Hepatic stellate cell (primary cell): ENCODE results near the gene IDH1.
"Not testable (repeated sequence)": the region's sequence is repeated elsewhere in the genome, so short reads cannot be mapped to it uniquely, and the experiment has no call there.

Experiments used
- DNase-seq: peaks from one replicate; pipeline ENCODE4 v3.0.0; 2011; ENCODE audit warnings: low spot score

The IDH1 gene

GRCh38 chr2:208221873-208222272 lies 33.0 kb downstream of the IDH1 start:
- not testable (repeated sequence) for DNase-seq

- DNase-seq = no peak
These were observed 44.0 kb downstream of the IDH1 start for GRCh38 chr2:208210688-208211451.

GRCh38 chr2:208208335-208209085 lies 46.4 kb downstream of the IDH1 start:
- DNase-seq = no peak

GRCh38 chr2:208207769-208208168 lies 47.1 kb downstream of the IDH1 start:
- no peak for DNase-seq

- DNase-seq = no peak
These were observed 50.7 kb downstream of the IDH1 start for GRCh38 chr2:208204166-208204565.

- no peak for DNase-seq
These were observed 59.3 kb downstream of the IDH1 start for GRCh38 chr2:208195531-208195930.

GRCh38 chr2:208192611-208193236 lies 62.1 kb downstream of the IDH1 start:
- no peak for DNase-seq

- no peak for DNase-seq
These were observed 64.9 kb downstream of the IDH1 start, which contains the start of gene C2orf80 for GRCh38 chr2:208189810-208190503. Gene C2orf80, minus strand, starts transcription at chr2:208190030. Its CDS starts 3,044 bp downstream, at chr2:208186986.

- no peak for DNase-seq
These were observed 65.6 kb downstream of the IDH1 start for GRCh38 chr2:208189069-208189809.

- no peak for DNase-seq
These were observed 68.0 kb downstream of the IDH1 start for GRCh38 chr2:208186893-208187292.

GRCh38 chr2:208186465-208186864 lies 68.4 kb downstream of the IDH1 start:
- no peak for DNase-seq
